Right lobe of liver (tissue), 4 donors: ENCODE results near the gene CRKL.

Source experiments
- POLR2A ChIP-seq: fragments of 450-650 bp; IDR thresholded peaks from one replicate; pipeline ENCODE4 v1.6.1; 2017; ENCODE audit warnings: antibody characterized with exemption, mild to moderate bottlenecking
- TF ChIP-seq, protein P1 (sequence below), 4 donors: fragments of 200-600 bp in 3 of 4; fragments of 450-650 bp in 1 of 4; IDR thresholded peaks; one replicate each; pipeline versions ENCODE4 v1.5.1 to v1.8.0; 2016 to 2022; ENCODE audit warnings: antibody characterized with exemption in 4 of 4, mild to moderate bottlenecking in 2 of 4
- donor health status: DM: no; HTN: no; CAD: no.
- donor health status: DM: no; HTN: no; CAD: no.
- donor health status: DM: no; HTN: yes; CAD: no.

DNA sequence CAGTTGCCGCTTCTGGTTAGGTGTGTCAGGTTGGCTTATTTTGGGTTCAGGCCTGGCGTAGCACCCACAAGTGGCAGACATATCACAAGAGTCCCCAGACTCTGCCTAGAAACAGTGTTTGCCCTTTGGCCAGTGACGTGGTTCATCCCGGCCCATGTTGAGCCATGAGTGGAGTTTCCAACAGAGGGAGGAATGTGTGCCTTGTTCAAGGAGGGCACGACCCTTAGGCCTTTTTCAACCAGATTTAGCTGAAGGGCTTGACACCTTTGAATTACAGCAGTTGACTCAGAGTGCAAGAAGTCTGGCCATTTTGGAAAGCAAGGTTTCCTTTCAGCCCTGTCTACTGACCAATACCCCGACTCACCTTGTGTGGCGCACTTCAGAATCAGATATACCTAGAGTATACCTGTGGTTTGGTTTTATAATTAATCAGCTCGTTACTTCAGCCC is 34.7 kb downstream of the CRKL start:
- TF ChIP-seq, protein P1, sequence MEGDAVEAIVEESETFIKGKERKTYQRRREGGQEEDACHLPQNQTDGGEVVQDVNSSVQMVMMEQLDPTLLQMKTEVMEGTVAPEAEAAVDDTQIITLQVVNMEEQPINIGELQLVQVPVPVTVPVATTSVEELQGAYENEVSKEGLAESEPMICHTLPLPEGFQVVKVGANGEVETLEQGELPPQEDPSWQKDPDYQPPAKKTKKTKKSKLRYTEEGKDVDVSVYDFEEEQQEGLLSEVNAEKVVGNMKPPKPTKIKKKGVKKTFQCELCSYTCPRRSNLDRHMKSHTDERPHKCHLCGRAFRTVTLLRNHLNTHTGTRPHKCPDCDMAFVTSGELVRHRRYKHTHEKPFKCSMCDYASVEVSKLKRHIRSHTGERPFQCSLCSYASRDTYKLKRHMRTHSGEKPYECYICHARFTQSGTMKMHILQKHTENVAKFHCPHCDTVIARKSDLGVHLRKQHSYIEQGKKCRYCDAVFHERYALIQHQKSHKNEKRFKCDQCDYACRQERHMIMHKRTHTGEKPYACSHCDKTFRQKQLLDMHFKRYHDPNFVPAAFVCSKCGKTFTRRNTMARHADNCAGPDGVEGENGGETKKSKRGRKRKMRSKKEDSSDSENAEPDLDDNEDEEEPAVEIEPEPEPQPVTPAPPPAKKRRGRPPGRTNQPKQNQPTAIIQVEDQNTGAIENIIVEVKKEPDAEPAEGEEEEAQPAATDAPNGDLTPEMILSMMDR (IDR thresholded peaks at IDR 0.05): peak in 1 of 4 donors; percentile 13
- TF ChIP-seq POLR2A: no peak
